HG03521 (cell line): ENCODE results near the gene MYBPHL.

Experiments
- ATAC-seq: cut with Tn5 transposase; IDR thresholded peaks from one replicate; pipeline ENCODE4 v1.9.1; 2021; ENCODE audit warnings: mild to moderate bottlenecking, moderate library complexity; ENCODE audit not compliant: unreplicated experiment

Gene MYBPHL, protein sequence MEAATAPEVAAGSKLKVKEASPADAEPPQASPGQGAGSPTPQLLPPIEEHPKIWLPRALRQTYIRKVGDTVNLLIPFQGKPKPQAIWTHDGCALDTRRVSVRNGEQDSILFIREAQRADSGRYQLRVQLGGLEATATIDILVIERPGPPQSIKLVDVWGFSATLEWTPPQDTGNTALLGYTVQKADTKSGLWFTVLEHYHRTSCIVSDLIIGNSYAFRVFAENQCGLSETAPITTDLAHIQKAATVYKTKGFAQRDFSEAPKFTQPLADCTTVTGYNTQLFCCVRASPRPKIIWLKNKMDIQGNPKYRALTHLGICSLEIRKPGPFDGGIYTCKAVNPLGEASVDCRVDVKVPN

GRCh38 chr1:109306832-109307273, at the start of gene MYBPHL:
Gene MYBPHL, minus strand, starts transcription at chr1:109307011. Its CDS starts 20 bp downstream, at chr1:109306991.
- no peak for ATAC-seq

DNA sequence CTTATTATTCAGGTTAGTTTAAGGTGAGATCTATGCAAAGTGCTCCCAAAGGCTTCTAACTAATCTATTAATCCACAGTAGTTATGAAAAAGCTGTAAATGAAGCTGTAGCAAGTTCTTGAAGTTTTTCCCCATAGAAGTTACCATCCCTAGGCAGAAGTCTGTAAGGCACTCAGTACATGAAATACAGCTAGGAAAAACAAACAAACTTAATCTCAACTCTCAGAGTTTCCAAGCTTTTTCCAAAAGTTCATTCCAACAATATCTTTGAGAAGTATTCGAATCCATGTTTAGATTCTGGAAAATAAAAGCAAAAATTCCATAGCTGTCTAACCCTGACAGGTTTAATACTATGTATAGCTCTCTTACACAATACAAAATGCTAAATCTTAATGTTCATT, 49.7 kb upstream of the MYBPHL start:
- no peak for ATAC-seq

GRCh38 chr1:109354929-109355328, 48.1 kb upstream of the MYBPHL start:
- no peak for ATAC-seq

- ATAC-seq: no peak
Measured at GRCh38 chr1:109351457-109351856, 44.6 kb upstream of the MYBPHL start.

GRCh38 chr1:109350655-109351054, 43.8 kb upstream of the MYBPHL start:
- no peak for ATAC-seq

DNA sequence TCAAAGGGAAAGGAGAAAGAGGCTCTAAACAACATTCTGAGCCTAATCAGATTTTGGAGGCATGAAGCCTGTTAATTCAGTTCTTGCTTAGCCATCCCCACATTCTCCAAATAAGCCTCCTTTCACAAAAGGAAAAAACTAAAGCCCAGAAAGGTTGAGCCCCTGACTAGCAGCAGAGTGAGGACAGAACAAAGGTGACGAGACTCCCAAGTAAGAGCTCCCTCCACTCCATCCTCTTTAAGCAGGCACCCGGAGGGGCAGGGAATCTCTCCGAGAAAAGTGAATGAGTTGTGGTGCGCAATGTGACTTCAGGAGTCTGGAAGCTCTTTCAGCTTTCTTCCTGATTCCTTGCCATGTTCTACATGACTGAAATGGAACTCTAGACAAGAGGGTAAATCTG, 43.4 kb upstream of the MYBPHL start:
- no peak for ATAC-seq

DNA sequence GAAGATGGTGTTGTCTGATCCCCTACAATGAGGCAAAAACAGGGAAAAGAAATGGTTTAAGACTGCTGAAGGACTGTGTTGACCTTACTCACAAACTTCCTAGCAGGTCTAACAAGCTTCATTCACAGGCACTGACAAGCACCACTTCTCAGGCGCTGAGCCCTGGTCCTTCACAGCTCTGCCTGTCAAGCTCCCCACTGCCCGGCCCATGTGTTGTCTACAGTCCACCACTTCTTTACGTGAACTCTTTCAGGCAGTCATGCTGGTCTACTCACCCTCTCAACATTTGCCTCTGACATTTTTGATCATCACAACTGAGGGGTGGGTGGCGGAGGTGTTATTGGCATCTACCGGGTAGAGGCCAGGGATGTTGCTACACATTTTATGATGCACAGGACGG, 40.7 kb upstream of the MYBPHL start:
- ATAC-seq: no peak

DNA sequence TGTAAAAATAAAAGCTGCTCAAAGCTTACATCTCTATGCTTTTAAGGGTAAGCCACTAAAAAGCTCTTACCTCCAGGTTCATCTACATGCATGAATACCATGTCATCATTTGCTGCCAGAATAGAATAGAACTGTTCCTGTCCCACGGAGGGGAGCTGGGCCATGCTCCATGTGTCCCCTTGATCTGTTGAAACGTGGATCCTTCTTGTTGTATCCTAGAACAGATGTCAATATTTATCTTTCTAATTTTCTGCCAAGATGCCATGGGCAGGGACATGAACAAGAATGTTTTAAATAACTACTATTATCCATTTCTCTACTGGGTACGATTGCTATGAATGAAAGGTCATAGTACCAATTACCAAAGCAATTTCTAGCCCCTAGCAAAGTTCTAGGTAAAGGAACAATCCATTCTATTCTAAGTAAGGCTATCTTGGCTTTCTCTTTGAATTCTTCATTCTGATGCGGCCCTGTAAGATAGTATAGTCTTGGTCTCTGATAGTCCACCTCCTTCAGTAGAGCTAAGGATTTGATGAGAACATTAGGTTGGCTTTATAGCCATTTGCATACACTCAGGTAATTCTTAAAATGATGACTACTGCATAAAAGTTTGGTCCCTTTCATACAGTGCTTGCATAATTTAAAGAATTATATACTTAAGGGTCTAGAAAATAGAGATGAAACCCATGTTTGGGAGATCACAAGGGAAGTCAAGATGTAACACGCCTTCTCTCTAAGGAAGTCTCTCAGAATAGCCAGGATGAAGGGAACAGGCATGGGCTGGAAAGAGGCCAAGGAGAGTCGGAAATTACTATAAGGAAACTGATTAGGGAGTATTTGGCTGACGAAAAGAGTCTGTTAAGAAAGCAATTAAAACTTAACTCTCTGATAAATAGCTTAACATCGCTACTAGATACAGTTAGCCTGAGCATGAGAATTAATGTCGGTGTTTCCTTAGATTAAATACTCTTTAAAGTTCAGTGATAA, 35.4 kb upstream of the MYBPHL start:
- no peak for ATAC-seq

DNA sequence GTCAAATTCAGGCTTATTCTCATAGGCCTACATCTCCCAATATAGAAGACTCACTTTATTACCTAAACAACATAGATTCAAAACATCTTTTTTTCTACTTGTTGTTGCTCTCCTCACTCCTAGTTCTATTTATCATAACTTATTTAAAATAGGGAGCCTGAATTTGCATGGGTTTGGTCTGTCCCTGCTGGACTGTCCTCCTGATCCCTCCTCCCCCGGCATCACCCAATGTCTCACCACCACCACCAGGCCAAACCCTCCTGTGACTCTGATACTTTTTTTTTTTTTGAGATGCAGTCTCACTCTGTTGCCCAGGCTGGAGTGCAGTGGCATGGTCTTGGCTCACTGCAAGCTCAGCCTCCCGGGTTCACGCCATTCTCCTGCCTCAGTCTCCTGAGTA, 31.8 kb upstream of the MYBPHL start:
- ATAC-seq: no peak

- no peak for ATAC-seq
Measured at GRCh38 chr1:109338091-109338490, 31.3 kb upstream of the MYBPHL start.

- no peak for ATAC-seq
Measured at GRCh38 chr1:109335091-109335490, 28.3 kb upstream of the MYBPHL start.

GRCh38 chr1:109331113-109331512, 24.3 kb upstream of the MYBPHL start:
- no peak for ATAC-seq

DNA sequence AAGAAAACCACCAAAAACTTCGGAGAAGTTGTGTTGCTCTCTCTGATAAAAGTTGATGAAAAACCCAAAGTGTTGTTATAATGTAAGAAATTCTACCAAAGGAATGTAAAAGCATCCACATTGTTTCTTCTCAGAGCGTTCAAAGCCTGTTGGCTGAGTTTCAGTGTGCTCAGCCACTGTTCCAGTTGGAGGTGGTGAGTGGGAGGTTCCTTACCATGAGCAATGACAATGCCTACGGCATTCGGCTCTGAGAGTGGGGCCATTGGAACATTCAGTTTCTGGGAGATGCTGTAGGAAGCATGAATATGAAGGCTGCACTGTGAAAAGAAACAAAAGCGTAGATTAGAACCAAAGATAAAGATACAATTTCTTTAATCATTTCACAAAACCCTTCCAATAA, 20.5 kb upstream of the MYBPHL start:
- ATAC-seq: no peak

DNA sequence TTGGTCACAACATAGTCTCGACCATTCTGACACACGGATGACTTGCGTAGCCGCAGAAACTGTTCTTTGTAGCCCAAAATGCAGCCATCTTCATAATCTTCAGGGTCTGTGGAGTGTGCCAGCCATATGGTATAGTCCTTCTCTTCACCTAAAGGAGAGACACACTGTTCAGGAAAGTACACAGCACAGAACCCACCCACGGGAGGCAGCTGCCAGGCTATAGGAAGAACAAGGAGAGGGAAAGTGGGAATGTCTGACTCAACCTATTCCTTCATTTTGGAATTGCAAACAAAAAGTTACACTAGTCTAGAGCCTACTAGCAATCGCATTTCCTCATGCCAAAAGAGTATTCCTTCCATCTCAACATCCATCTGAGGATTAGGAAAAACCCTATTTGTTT, 16.2 kb upstream of the MYBPHL start:
- ATAC-seq: no peak

GRCh38 chr1:109319114-109319513, 12.3 kb upstream of the MYBPHL start:
- no peak for ATAC-seq

GRCh38 chr1:109316506-109316905, 9.7 kb upstream of the MYBPHL start:
- ATAC-seq: no peak

DNA sequence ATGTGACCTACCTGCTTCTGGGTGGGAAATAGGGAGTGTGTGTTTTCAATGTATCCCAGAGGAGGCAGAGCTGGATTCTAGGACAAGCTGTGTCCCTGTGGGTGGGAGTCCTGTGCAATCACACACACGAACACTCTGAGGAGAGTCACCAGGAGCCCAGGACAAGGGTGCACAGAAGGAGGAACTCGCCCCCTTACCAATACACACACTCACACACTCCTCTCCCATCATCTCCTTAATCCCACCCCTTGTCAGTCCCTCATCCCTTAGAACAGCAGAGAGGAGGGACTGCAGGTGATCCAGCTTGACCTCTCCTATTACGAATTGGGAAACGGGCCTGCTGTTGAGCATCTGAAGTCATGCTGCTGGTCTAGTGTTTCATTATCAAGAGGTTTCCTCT, 8.5 kb upstream of the MYBPHL start:
- ATAC-seq: no peak

- no peak for ATAC-seq
Measured at GRCh38 chr1:109314795-109315194, 8.0 kb upstream of the MYBPHL start.

GRCh38 chr1:109312978-109313775, 6.4 kb upstream of the MYBPHL start:
- ATAC-seq: no peak

DNA sequence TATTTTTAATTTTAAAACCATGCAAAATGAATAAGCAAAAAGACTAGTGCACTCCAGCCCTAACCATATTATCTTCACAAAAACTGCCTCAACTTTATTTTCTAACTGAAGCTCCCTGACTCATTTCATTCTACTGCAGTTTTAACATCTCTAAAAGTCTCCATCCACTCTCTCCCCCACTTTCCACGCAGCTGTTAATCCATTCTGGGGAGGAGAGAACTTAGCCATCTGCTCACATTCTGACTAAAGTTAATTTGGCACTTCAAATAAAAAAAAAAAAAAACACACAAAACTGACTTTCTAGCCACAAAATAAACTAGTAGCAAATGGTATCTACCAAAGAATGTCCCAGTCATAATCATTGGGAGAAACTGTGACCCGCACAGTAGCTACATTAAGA, 5.4 kb upstream of the MYBPHL start:
- no peak for ATAC-seq

GRCh38 chr1:109309347-109309746, 2.5 kb upstream of the MYBPHL start:
- no peak for ATAC-seq
